T-helper 9 cell (primary cell): ENCODE data around the gene PMVK.

Source experiments
- DNase-seq: peaks from one replicate; pipeline ENCODE4 v3.0.0-alpha.2; 2020

PMVK gene

DNA sequence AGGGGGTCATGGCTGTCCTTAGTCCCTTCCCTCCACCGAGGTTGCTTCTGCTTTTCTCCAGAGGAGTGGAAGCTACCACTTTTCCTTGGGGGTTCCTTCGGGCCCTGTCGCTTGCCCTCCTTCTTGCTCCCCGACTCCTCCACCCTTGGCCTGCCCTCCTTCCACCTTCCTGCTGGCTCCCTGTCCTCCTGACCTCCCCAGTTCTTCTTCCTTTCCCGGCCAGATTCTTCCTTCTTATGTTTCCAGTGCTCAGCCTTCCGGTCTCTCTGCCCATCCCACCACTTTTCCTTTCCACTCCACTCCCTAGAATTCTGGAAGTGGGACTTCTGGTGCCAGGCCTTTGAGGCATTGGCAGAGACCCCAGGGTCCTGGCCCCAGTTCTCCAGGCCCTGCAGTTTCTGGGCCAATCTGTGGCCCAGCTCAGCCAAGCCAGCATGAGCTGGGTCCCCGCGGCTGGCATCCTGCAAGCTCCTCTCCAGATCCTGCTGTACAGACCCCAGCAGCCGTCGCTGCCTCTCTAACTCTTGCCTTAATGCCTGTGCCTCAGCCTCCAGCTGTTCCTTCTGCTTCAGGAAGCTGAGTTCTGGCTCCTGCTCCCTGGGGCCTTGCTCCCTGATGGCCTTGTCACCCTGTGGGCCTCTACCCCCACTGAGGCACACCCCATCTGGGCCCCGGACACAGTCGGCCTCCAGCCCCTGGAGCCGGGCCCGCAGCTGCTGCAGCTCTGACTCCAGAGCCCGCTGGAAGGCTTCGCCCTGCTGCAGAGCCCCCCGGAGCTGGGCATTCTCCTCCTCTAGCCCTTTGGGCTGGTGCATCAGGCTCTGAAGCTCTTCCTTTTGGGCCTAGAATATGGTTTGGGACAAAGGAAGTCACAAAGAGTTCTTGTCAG, 9.7 kb upstream of the PMVK start:
- DNase-seq, result no peak

DNA sequence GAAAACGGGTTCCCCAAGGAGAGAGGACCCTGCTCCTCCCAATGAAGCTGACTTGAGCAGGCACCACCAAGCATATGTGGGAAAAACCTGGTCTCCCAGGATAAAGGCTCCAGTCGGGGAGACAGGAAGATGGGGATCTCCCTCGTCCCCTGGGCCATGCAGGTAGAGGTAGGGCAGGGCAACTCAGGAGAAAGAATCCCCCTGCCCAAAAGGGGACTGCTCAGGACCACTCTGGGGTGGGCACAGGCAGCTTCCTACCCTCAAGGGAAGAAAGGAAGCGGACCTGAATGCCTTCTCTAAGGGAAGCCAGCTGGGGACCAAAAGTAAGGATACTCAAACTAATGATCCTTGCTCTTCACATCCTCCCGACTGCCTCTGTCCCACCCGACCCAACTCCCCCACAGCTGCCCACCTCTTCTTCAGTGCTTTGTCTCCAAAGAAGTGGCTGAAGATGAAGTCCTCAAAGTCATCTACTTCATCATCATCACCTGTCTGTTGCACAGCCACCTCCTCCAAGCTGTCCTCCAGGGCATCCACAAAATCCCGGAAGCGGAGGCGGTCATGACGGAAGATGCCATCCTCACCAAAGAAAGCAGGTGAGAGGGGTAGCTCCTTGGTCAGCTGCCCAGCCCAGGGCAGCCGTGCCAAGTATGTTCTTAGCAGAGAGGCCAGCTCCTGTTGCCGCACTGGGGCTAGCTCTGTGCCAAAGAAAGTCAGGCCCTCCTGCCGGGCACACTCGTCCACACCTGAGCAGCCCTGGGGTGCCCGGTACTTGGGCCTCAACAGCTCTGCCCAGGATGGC, 8.8 kb upstream of the PMVK start:
- DNase-seq, result no peak

DNA sequence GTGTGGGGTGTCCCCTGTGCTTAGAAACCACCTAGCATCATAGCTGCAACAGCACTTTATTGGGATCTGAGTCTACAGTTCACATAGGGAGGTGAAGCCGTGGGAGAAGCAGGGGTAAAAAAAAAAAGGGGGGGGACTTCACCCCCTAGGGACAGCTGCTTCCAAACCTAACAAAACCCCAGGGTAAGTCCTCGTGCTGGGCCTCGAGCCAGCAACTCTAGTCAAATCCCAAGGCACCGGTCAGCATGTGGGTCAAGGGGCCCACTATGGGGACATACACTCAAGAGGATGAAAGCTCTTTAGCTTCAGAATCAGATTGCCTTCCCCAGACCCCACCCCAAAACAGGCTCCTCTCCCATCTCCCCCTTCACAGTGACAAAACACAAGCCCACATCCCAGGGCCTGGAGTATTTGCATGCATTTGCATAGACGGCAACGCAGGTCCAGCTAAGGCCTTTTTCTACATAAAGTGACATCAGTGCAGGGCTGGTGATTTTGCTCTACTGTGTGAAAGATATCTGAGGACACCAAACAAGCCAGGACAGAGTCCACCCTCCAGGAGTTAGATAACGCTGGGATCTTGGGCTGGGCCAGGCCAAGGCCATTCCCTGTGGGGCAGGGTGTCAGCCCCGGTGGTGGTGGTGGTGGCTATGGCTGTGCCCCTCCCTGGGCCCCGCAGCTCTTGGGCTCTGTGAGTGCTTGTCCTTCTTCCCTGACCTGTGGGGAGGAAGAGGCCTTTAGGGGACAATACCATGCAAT, 8.1 kb upstream of the PMVK start:
- DNase-seq, result no peak

DNA sequence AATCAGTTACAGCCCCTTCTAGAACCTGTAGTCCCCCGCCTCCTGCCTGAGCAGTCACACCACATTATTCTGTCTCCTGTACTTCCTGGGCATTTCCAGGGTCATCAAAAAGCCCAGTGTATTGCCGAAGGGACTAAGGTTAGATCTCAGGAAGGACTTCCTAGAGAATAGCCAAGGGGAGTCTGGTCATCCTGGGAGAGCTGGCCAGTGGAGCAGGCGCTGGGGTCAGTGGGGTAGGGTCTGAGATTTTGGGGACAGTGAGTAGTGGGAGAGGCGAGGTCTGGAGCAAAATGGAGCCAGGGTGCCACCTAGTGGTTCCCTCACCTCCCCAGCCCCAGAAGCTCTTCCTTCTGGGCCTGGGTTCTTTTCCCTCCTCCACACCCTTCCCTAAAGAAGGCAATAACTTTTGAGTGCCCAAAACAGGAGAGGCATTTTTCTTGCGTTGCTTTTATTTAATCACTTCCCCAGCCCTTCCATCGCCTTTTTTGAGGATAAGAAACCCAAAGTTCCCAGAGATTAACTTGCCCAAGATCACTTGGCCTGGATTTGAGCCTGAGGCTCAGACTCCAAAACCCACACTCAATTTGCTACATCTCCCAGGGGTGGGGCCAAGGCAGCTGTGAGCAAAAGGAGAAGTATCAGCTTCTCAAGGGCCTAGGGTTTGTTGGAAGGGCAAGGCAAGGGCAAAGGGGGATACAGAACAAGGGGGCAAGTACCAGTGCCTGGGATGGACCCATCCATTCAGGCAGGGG, 7.3 kb upstream of the PMVK start:
- no peak for DNase-seq

- no peak for DNase-seq
Measured at GRCh38 chr1:154941333-154942013, 5.0 kb upstream of the PMVK start.

DNA sequence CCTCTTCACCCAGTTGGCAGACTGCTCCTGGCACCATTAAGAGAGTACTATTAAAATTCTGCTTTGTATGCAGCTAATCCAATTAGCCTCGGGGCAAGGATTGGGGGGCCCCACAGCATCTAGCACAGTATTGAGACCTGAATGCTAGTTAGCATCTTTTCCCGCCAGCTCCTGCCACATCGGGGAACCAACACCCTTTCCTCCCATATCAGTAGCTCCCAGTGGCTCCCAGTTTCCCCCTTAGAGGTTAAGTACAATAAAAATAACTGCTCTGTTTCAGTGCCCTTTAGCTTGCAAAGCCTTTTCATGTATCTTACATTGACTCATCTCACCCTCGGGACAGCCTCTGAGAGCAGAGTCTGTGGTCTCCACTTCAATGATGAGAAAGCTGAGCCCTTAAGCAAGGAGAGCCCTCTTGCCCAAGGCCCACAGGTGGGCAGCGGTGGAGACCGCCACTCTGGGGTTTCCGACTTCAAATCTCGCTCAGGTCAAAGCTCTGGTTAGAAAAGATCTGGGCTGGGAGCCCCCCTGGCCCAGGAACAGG, 4.2 kb upstream of the PMVK start:
- no peak for DNase-seq

DNA sequence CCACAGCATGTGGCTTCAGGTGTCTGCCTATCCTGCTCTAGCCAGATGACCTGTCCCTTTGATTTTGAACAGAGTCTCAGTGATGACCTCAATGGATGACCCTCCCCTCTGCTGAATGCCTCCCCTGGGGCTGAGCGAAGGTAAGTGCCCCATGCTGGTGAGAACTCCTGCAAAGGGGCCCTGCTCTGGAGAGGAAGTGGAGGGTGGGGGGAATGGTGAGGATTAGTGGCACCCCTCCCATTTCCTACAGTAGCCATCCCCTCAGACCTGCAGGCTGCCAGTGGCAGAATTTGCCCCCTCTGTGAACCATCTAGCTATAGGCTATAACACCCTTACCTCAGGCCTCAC, 3.7 kb upstream of the PMVK start:
- DNase-seq, result no peak

- DNase-seq, result no peak
Measured at GRCh38 chr1:154938604-154939399, 2.3 kb upstream of the PMVK start.

GRCh38 chr1:154937988-154938386, 1.5 kb upstream of the PMVK start:
- no peak for DNase-seq

GRCh38 chr1:154937085-154937987, 817 bp upstream of the PMVK start:
- peak; percentile 89 for DNase-seq

DNA sequence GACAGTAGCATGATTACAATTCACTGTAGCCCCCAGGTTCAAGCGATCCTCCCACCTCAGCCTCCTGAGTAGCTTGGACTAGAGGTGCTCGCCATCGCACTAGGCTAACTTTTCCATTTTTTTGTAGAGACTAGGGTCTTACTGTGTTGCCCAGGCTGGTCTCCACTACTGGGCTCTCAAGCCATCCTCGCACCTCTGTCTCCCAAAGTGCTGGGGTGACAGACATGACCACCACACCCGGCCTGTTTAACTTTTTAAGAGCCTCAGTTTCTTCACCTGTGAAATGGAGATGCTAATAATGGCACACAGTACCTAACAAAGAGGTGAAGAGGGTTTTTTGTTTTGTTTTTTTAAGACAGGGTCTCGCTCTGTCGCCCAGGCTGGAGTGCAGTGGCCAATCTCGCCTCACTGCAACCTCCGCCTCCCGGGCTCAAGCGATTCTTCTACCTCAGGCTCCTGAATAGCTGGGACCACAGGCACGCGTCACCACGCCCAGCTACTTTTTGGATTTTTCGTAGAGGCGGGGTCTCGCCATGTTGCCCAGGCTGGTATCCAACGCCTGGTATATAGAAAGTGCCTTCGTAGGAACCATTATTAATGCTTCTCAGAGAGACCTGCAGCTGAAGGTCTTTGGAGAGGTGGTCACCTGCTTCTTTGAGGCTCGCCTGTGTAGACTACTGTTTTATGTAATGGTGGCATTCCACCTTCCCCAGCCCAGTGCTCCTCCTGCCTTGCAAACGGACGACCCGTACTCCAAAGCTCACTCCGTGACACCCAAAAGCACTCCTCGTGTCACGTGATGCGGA, 567 bp downstream of the PMVK start:
- DNase-seq, result no peak

- no peak for DNase-seq
Measured at GRCh38 chr1:154934358-154934948, 2.1 kb downstream of the PMVK start.

DNA sequence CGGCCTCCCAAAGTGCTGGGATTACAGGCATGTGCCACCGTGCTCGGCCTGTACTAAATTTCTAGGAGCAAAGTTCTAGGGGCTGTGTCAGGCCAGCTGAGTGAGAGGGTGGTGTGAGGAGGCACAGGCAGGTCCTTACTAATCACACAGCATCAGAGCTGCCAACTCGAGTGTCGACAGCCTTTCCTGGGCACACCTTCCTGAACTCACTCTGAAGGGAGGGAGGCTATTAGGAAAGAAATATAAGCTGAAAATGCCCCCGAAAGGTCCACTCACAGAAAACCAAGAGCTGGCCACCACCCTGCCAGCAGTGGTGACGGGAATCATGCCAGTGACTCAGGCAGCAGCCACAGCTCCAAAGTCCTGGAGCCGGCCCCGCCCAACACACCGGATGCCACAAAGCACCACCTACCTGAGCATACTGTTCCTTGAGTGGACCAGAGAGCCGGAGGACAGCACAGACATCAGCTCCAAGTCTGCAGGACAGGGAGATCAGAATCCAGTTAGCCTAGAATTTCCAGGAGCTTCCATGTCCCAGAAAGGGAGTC, 4.5 kb downstream of the PMVK start:
- DNase-seq, result no peak

- no peak for DNase-seq
Measured at GRCh38 chr1:154926201-154926600, 10.3 kb downstream of the PMVK start.

DNA sequence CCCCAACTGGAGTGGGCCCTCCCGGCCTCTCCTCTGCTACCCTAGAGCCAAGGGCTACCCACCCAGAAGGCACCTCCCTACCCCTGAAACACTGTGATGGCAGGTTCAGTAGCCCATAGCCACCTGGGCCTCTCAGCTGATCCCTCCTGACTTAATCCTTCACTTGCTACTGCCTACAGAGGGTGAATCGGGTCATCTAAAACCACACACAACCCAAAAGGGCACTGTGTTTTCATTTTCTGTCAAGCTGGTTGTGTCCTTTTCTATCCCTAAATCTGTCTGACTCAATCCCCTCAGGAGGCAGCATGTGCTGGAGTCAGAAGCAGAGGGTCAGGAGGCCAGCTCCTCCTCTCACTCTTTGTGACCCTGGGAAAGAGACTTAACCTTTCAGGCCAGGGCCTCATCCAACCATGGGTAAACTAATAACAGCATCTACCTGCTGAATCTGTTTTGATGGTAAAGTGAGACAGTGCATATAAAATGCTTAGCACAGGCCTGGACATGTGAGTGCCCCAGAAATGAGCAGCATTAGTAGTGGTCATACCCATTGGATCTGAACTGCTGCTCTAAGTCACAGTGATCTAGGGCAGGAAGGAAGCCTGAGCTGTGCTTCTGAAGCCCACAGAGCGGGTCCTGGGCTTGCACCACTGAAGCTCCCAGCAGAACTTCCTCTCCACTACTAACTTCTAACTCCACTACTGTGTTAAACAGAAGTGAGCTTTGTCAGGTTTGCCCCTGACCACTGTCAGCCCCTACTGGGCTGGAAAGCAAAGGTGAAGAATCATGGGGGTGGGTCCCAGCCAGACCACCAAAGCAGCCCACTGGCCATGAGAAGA, 11.0 kb downstream of the PMVK start:
- DNase-seq, result no peak

DNA sequence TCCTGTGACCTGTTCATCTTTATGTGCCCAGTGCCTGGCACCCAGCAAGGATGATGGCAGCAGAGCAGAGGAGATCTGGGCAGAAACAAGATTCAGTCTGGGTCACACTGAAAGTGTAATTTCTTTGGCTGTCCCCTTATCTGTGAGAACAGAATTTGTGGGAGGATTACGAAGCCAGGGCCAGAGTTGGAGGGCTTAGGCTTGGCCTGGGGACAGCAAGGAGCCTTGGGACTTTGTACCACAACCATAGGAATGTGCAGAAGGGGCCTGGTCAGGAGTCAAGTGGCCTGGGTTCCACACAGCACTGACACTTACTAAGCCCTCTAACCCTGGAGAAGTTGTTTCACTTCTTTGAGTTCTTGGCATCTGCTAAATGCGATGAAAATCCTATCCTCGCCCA, 12.8 kb downstream of the PMVK start:
- no peak for DNase-seq

DNA sequence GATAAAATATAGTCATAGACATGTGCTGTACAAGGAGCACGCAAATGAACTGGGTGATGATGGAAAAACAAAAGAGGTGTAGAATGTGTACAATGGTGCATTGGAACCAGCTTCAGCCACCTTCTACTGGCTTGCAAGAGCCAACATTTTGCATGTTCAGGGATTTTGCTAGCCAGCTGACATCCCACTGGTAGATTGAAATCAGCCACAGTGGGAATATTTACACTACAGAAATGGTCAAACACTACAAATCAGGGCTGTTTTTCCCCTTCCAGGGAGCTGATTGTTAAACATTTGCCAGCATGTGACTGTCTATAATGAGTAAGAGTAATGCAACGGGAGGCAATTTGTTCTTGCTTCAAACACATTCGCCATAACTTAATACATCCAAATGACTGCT, 23.2 kb downstream of the PMVK start:
- no peak for DNase-seq
